ACC112 (cell line): ENCODE data around the gene PLD4.

Source experiments
- H2AFZ ChIP-seq: fragments of 200-600 bp; sonication (generic); one replicate; pipeline ENCODE4 v1.6.0; 2017; ENCODE audit warnings: antibody characterized with exemption, low read length; ENCODE audit not compliant: unreplicated experiment
- H3K27ac ChIP-seq: fragments of 200-600 bp; sonication (generic); 2 replicates; pipeline ENCODE4 v1.5.1; 2014; ENCODE audit warnings: low read depth, mild to moderate bottlenecking, antibody characterized with exemption, low read length, moderate library complexity
- H3K27me3 ChIP-seq: fragments of 200-600 bp; sonication (generic); 2 replicates; pipeline ENCODE4 v1.6.1; 2014; ENCODE audit warnings: mild to moderate bottlenecking, antibody characterized with exemption, low read length, moderate library complexity, mixed read lengths; ENCODE audit not compliant: insufficient read depth
- H3K36me3 ChIP-seq: fragments of 200-600 bp; sonication (generic); 2 replicates; pipeline ENCODE4 v1.6.1; 2016; ENCODE audit warnings: mild to moderate bottlenecking, antibody characterized with exemption, low read length, moderate library complexity, mixed read lengths; ENCODE audit not compliant: insufficient read depth
- H3K4me1 ChIP-seq: fragments of 200-600 bp; sonication (generic); one replicate; pipeline ENCODE4 v1.6.1; 2016; ENCODE audit warnings: low read length, mixed read lengths; ENCODE audit not compliant: insufficient read depth, unreplicated experiment, control insufficient read depth
- H3K4me3 ChIP-seq: fragments of 200-600 bp; sonication (generic); 2 replicates; pipeline ENCODE4 v1.5.1; 2014; ENCODE audit warnings: mild to moderate bottlenecking, low read depth, low read length
- H3K79me2 ChIP-seq: fragments of 200-600 bp; sonication (generic); one replicate; pipeline ENCODE4 v1.6.0; 2016; ENCODE audit warnings: low read length; ENCODE audit not compliant: control insufficient read depth, unreplicated experiment, insufficient read depth

Gene PLD4

GRCh38 chr14:104980611-104981531, 56.2 kb downstream of the PLD4 start:
- H3K4me3 ChIP-seq, result no peak overlapping the region
- peaks cover 15% of the 10 kb centered on the region for H3K4me1 ChIP-seq
- H3K79me2 ChIP-seq, result no peaks in the 10 kb centered on the region
- H3K36me3 ChIP-seq, result no peaks in the 10 kb centered on the region
- no peak overlapping the region for H3K27ac ChIP-seq
- H2AFZ ChIP-seq, result no peak overlapping the region
- H3K27me3 ChIP-seq, result no peaks in the 10 kb centered on the region

DNA sequence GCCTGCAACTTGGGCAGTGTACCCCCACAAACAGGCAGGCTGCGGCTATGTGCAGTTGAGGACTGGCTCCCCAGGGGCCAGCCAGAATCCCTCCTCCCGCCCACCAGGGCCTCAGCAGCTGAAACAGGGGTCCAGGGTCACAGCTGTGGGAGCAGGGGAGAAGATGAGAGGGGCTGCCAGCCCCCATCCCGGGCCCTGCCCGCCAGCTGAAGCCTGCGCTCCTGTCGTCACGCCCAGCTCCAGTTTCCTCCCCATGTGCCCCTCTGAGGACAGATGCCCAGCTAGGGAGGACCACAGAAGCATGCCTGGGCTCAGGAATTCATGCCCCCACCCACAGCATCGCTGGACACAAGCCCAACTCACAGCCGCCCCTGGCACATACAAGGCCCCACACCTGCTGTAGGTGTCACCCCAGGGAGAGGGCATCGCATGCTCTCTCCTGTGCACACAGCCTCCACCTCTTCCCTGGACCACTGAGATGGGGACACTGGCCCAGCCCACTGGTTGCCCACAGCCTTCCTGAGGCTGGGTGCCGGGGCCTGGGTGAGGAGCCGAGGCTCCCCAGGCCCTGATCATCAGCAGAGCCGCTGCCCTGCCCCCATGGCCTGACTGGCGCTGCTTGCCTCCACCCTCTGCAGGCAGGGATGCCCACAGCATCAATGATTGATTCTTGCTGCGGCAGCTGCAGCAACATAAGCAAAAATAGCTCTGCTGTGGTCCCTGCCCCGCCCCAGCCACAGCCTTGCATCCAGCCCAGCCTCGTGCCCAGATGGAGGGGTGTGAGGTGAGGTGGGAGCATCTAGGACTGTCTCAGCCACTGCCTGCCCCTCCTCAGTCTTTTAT, 57.2 kb downstream of the PLD4 start:
- H3K36me3 ChIP-seq, result no peaks in the 10 kb centered on the region
- H3K27ac ChIP-seq, result no peak overlapping the region
- H3K4me1 ChIP-seq, result peaks cover 15% of the 10 kb centered on the region
- H3K79me2 ChIP-seq, result peaks cover 4% of the 10 kb centered on the region
- no peak overlapping the region for H3K4me3 ChIP-seq
- no peaks in the 10 kb centered on the region for H3K27me3 ChIP-seq
- H2AFZ ChIP-seq, result no peak overlapping the region

DNA sequence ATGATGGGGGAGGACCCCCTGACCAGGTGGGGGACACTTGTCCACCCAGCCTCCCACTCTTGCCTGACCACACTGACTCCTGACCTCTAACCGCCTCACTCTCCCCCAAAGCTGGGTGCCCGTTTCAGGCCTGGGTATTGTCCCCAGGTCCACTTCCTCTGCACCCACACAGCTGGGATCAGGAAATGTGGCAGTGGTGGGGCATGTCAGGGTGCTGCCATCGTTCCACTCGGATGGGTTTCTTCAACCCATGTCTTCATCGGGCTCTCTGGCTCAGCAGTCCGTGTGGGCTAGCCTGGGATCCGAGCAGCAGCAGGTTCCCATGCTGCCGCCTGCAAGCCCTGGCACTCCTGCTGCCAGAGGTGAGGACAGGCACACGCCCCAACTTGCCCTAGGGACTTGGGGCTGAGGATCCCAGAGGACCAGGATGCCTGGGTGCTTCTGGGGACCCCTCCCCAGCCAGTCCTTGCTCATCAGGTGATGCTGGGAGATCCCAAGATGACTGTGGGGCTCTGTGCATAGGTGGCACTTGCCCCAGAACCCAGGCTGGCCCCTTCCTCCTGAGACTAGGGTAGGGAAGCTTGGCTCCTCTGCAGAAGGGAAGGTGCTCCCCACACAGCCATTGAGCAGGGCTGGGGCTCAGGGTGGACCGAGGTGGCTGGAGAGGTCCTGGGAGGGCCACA, 58.0 kb downstream of the PLD4 start:
- Histone ChIP-seq H3K4me3 (no peak overlapping the region), H2AFZ (no peak overlapping the region), H3K27ac (no peak overlapping the region), H3K36me3 (no peaks in the 10 kb centered on the region), H3K27me3 (no peaks in the 10 kb centered on the region), H3K4me1 (peaks cover 9% of the 10 kb centered on the region), H3K79me2 (peaks cover 4% of the 10 kb centered on the region)
